ENCODE results near the gene GGA2.
"Not testable (repeated sequence)": the region's sequence is repeated elsewhere in the genome, so short reads cannot be mapped to it uniquely, and the experiment has no call there.

The GGA2 gene

GRCh38 chr16:23465179-23465578 lies 45.1 kb downstream of the GGA2 start:
- no peak for DNase-seq

- DNase-seq, result no peak
Observed at GRCh38 chr16:23464196-23464595, 46.1 kb downstream of the GGA2 start.

- peak; percentile 76 for DNase-seq
Observed at GRCh38 chr16:23462994-23463393, 47.3 kb downstream of the GGA2 start.

DNA sequence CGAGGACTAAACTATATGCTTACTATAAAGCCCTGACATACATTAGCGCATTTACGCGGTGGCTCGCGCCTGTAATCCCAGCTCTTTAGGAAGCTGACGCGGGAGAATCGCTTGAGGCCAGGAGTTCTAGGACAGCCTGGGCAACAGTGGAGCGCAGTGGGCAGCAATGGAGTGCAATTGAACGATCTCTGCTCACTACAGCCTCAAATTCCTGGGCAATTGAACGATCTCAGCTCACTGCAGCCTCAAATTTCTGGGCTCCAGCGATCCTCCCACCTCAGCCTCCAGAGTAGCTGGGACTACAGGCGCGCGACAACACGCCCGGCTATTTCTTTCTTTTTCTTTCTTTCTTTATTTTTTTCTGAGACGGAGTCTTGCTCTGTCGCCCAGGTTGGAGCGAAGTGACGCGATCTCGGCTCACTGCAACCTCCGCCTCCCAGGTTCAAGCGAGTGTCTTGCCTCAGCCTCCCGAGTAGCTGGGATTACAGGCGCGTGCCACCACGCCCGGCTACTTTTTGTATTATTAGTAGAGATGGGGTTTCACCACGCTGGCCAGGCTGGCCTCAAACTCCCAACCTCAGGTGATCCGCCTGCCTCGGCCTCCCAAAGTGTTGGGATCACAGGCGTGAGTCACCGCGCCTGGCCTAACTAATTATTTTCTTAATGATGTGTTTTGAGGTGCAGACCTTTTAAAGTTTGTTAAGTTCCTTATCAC lies 56.8 kb downstream of the GGA2 start:
- DNase-seq, result no peak

DNA sequence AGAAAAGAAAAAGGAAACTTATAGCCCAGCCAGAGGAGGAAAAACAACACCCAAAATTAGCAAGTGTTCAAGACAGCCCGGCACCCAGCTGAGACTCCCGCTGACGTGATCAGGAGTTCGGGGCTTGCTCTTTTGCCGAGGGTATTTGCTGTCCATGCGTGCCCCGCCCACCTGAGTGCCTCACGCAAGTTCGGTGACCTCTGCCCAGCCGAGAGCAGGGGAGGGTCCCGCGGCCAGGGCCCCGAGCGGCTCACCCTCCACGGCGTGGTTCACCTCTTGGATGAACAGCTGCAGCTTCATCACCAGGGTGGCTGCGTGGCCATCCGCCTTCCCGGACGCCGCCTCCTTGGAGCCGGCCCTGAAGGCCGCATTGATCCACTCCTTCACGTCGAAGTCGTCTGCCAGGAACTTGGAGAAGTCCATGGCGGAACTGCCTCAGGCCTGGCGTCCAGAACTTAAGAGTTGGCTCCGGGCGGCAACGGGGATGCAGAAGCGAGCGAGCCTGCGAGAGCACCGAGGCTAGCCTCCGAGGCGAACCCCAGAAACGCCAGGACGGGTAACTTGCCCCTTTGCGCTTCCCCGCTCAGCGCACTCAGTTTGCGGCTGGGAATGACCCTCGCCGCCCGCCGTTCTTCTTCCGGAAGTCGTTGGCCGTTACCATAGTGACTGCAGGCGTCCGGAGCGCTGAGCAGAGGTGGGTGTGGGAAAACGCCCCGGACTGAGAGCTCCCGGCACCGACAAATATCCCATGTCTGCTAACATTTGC lies 57.5 kb downstream of the GGA2 start, which contains the start of gene COG7:
TSS of gene COG7 (minus strand) at position 618 of the 766 bp plus-strand sequence. CDS start at position 423, 195 bp downstream.
- peak; percentile 88 for DNase-seq

- no peak for DNase-seq
Observed at GRCh38 chr16:23452221-23452571, 58.1 kb downstream of the GGA2 start.

GRCh38 chr16:23448392-23448791 lies 61.9 kb downstream of the GGA2 start:
- no peak for DNase-seq

DNA sequence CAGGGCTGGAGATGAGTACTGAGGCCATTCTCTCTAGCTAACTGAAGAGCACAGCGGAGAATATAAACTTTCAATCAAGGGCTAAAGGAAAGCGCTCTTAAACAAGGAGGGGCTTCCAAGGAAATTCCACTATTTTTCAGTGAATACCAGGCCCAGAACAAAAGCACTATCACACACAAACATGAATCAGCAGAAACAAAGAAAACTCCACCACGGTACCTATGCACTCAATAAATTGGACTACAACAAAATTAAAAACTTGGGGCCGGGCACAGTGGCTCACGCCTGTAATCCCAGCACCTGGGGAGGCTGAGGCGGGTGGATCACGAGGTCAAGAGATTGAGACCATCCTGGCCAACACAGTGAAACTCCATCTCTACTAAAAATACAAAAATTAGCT lies 72.8 kb downstream of the GGA2 start:
- not testable (repeated sequence) for DNase-seq

- DNase-seq, result no peak
Observed at GRCh38 chr16:23436951-23437350, 73.3 kb downstream of the GGA2 start.

GRCh38 chr16:23435500-23435899 lies 74.8 kb downstream of the GGA2 start:
- DNase-seq, result peak; percentile 31

DNA sequence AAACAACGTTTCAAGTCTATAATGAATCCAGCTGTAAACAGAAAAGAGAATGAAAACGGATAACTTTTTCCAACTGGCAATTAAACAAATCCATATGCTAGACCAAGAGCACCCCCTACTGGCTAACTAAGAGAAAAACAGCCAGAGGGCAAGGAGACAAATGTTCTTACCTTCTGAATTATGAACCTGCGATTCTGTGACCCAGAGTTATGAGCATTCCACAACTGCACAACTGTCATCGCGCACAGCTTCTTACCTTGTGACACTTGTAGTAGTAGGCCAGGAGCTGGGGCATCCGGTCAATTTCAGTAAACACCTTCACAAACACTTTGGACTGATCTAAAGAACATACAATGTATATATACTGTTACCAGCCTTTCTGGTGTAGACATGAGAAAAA lies 75.9 kb downstream of the GGA2 start:
- DNase-seq, result peak; percentile 60

GRCh38 chr16:23433261-23433920 lies 76.9 kb downstream of the GGA2 start:
- no peak for DNase-seq

DNA sequence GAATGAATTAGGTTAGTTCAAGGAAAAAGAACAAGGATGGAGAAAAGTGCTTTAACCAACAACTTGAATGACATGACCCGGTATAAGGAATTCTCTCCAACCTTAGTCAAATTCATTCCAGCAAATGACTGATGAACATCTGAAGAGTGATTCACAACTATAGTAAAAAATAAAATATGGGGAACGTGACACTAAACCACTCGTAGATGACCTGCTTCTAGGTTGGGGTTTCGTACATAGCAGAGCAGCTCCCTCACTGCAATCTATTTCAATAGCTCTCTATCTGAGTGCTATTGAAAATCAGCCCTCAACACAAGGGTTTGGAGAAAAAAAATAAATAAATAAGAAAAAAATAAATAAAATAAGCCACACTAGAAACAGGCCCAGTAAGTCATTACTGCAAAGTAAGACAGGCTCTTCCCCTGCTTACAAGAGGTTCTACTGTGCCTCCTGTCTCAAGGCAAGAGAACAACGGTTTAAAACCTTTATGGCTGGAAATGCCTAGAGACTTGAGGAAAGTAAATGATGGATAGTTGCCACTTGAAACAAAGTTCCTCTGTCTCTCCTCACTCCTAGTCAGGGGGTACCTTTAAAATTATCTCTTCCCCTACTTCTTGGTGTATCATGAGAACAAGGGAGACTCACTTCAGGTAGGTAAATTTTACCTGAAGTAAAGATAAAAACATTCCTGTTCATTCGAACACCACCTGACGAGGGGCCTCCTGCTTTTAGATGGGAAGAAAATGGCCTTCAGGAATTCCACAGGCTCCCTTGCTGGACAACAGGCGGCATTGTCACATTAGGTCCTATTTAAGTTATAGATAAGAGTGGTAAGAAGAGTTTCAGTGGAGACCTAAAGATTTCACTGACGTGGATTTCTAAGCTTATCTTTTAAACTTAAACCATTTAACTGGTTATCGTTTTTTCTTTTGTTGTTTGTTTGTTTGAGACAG lies 77.8 kb downstream of the GGA2 start:
- no peak for DNase-seq

GRCh38 chr16:23428351-23428750 lies 81.9 kb downstream of the GGA2 start:
- no peak for DNase-seq

GRCh38 chr16:23424292-23424958 lies 85.9 kb downstream of the GGA2 start:
- no peak for DNase-seq

- DNase-seq, result peak; percentile 95
Observed at GRCh38 chr16:23423496-23424049, 86.7 kb downstream of the GGA2 start.

DNA sequence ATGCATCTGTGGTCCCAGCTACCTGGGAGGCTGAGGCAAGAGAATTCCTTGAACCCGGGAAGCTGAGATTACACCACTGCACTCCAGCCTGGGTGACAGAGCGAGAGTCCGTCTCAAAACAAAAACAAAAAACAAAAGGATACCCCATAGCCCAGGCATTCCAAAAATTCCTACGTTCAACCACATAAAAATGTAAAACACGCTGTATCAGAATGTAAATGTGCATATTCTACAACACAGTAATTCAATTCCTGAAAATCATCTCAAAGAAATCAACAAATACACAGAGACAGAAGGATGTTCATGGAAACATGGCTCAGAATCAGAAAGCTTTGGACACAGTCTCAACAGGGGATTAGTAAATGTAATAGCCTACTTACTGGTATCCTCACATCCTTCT lies 90.3 kb downstream of the GGA2 start:
- peak; percentile 53 for DNase-seq

GRCh38 chr16:23416816-23417215 lies 93.5 kb downstream of the GGA2 start:
- DNase-seq, result no peak

DNA sequence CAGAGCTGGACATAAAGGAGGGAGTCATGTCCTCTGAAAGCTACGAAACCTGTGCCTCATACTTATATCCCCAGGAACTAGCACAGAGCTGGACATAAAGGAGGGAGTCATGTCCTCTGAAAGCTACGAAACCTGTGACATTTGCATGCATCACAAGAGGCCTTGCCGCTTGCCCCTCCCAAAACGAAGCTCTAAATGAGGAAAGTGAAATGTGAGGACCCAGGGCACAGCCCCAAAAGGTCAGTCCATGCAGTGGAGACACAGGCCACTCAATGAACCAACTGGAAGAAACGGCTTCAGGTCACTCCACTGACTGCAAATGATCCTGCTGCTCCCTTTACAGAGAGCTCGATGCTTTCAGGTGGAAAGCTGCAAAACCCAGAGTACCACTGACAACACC lies 95.6 kb downstream of the GGA2 start:
- no peak for DNase-seq

All from fibroblast of skin of abdomen (primary cell).